ENCODE measurements around the gene LRRTM1.

Gene LRRTM1

GRCh38 chr2:80269806-80270205 lies 34.7 kb downstream of the LRRTM1 start:
- no peak for TF ChIP-seq CTCF (conservative IDR thresholded peaks at IDR 0.05; ENCODE audit: low read depth, low read length)
- no peak for DNase-seq (ENCODE audit: low read depth)

GRCh38 chr2:80266231-80266630 lies 38.3 kb downstream of the LRRTM1 start:
- no peak overlapping the region for H3K4me3 ChIP-seq (ENCODE audit: low read depth, low read length)
- no peak for TF ChIP-seq CTCF (conservative IDR thresholded peaks at IDR 0.05; ENCODE audit: low read depth, low read length)
- no peak for DNase-seq (ENCODE audit: low read depth)

More at GRCh38 chr2:80269806-80270205, 34.7 kb downstream of the LRRTM1 start:
- H3K4me3 ChIP-seq (ENCODE audit: low read depth, low read length) = no peak overlapping the region

- H3K4me3 ChIP-seq (ENCODE audit: low read depth, low read length) = no peak overlapping the region
- TF ChIP-seq CTCF (conservative IDR thresholded peaks at IDR 0.05; ENCODE audit: low read depth, low read length) = no peak
- DNase-seq (ENCODE audit: low read depth) = no peak
Measured at GRCh38 chr2:80259292-80259691, 45.3 kb downstream of the LRRTM1 start.

- H3K4me3 ChIP-seq (ENCODE audit: low read depth, low read length) = no peak overlapping the region
- no peak for DNase-seq (ENCODE audit: low read depth)
- TF ChIP-seq CTCF (conservative IDR thresholded peaks at IDR 0.05; ENCODE audit: low read depth, low read length) = no peak
Measured at GRCh38 chr2:80258793-80259192, 45.8 kb downstream of the LRRTM1 start.

- no peak for DNase-seq (ENCODE audit: low read depth)
- no peak overlapping the region for H3K4me3 ChIP-seq (ENCODE audit: low read depth, low read length)
- TF ChIP-seq CTCF (conservative IDR thresholded peaks at IDR 0.05; ENCODE audit: low read depth, low read length) = no peak
Measured at GRCh38 chr2:80258341-80258740, 46.2 kb downstream of the LRRTM1 start.

- H3K4me3 ChIP-seq (ENCODE audit: low read depth, low read length) = no peak overlapping the region
Measured at GRCh38 chr2:80257450-80257849, 47.1 kb downstream of the LRRTM1 start.

More at GRCh38 chr2:80257450-80257849, 47.1 kb downstream of the LRRTM1 start:
- TF ChIP-seq CTCF (conservative IDR thresholded peaks at IDR 0.05; ENCODE audit: low read depth, low read length) = no peak
- no peak for DNase-seq (ENCODE audit: low read depth)

Measured in choroid plexus epithelial cell (primary cell).